Type B pancreatic cell (in vitro differentiated cells): Measurements from ENCODE around the gene MANF. TPM values are rescaled to one million over a fixed set of nuclear protein-coding genes. Genes with fewer than 3 reads are reported as not detected.

Source experiments
- DNase-seq: peaks from one replicate; pipeline ENCODE4 v3.0.0; 2021; ENCODE audit warnings: mixed read lengths; ENCODE audit not compliant: unreplicated experiment; ENCODE audit errors: extremely low spot score
- H3K27ac Mint-ChIP-seq: 2 replicates; pipeline ENCODE4 v1.8.0; 2021; ENCODE audit warnings: mild to moderate bottlenecking, mixed read lengths
- H3K27me3 Mint-ChIP-seq: 2 replicates; pipeline ENCODE4 v1.8.0; 2021; ENCODE audit warnings: mixed read lengths
- H3K36me3 Mint-ChIP-seq: 2 replicates; pipeline ENCODE4 v1.8.0; 2021; ENCODE audit warnings: mixed read lengths
- H3K4me1 Mint-ChIP-seq: one replicate; pipeline ENCODE4 v1.8.0; 2021; ENCODE audit warnings: mixed read lengths; ENCODE audit not compliant: unreplicated experiment
- H3K4me3 Mint-ChIP-seq: 2 replicates; pipeline ENCODE4 v1.8.0; 2021; ENCODE audit warnings: mild to moderate bottlenecking, mixed read lengths
- H3K9me3 Mint-ChIP-seq: 2 replicates; pipeline ENCODE4 v1.8.0; 2021; ENCODE audit warnings: mixed read lengths
- total RNA-seq: library from RNA; stranded (reverse); gene quantifications from 2 replicates; pipeline ENCODE4 v1.2.1, GENCODE V29; 2021; ENCODE audit warnings: low replicate concordance
- TF ChIP-seq, protein P1 (sequence below): fragments of 200-600 bp; sonication (generic); conservative IDR thresholded peaks from 2 replicates; pipeline ENCODE4 v1.5.0; 2021; ENCODE audit warnings: antibody characterized with exemption, mild to moderate bottlenecking

Gene MANF
- total RNA-seq, 1 donor from 2014 or later = 139 TPM

DNA sequence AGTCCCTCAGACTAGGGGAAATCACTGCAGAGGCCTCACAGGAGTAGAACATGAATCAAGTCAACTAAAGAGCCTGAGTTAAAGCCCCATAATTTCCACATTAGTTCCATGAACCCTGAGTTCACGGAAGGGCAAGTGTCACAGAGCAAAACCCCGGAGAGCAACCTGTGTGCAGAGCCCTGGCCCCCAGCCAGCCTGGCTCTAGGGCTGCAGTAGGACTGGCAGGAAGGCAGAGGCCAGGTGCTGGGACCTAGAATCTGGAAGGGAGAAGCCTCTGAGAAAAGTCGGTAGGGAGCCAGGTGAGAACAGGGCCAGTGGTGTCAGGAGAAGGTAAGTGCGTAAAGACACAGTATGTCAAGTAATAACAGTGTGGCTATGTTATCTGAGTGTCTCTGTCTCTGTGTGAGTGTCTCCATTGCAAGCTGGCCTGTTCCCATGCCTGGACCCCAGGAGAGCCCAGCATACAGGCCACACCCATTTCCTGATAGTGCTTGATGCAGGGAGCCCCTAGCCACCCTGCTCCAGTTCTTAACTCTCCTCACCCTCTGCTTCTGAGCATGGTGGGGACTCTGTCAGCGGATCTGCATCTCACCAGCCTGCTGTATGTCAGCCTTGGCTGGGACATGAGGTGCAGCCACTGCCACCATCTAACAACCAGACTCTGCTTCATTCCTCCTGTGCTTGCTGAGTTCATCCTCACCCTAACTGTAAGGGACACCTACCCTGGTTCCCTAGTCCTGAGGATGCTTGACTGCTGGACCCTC lies 11.3 kb upstream of the MANF start:
- no peak for DNase-seq
- no peak overlapping the region for H3K4me3 Mint-ChIP-seq
- no peaks in the 10 kb centered on the region for H3K9me3 Mint-ChIP-seq
- TF ChIP-seq, protein P1, sequence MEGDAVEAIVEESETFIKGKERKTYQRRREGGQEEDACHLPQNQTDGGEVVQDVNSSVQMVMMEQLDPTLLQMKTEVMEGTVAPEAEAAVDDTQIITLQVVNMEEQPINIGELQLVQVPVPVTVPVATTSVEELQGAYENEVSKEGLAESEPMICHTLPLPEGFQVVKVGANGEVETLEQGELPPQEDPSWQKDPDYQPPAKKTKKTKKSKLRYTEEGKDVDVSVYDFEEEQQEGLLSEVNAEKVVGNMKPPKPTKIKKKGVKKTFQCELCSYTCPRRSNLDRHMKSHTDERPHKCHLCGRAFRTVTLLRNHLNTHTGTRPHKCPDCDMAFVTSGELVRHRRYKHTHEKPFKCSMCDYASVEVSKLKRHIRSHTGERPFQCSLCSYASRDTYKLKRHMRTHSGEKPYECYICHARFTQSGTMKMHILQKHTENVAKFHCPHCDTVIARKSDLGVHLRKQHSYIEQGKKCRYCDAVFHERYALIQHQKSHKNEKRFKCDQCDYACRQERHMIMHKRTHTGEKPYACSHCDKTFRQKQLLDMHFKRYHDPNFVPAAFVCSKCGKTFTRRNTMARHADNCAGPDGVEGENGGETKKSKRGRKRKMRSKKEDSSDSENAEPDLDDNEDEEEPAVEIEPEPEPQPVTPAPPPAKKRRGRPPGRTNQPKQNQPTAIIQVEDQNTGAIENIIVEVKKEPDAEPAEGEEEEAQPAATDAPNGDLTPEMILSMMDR = no peak
- H3K36me3 Mint-ChIP-seq = no peaks in the 10 kb centered on the region
- H3K27ac Mint-ChIP-seq = no peak overlapping the region
- no peaks in the 10 kb centered on the region for H3K4me1 Mint-ChIP-seq
- H3K27me3 Mint-ChIP-seq = no peaks in the 10 kb centered on the region

DNA sequence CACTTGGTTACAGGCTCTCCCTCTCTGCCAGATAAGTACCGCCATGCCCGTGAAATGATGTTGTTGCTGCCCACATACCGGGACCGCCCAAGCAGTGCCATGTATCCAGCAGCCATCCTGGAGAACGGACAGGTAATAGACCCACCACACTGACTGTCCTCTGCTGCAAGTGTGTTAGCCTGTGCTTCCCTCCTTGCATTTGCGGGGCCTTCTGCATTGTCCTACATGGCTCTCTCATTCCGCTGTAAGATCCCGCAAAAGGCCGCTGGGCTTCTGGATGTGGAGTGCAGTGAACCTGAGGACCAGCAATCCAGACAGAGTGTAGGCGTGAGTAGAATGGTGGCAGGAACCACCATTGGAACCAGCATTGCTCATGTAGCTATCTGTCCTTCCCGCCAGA lies 10.6 kb upstream of the MANF start:
- Mint-ChIP-seq H3K36me3 (no peaks in the 10 kb centered on the region), H3K27ac (no peak overlapping the region), H3K4me1 (no peaks in the 10 kb centered on the region), H3K4me3 (no peak overlapping the region), H3K9me3 (no peaks in the 10 kb centered on the region), H3K27me3 (no peaks in the 10 kb centered on the region)
- no peak for DNase-seq
- TF ChIP-seq, protein P1 = no peak

DNA sequence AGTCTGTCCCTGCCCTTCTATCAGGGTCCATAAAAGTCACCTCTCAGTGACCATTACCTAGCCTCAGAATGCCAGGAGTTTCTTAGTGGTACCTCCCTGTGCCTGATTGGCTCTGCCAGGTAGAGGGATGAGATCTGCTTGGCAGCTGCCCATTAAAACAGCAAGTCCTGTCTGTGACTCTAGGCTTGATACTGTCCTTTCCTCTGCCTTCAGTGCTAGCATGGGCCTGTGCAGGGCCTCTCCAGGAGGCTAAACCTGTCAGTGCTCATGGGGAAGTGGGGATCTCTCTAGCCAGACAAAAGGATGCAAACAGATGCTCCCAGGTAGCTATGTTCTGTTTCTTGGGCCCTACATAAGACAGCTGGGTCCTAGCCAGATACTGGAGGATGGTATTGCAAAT lies 10.0 kb upstream of the MANF start:
- H3K4me1 Mint-ChIP-seq = no peaks in the 10 kb centered on the region
- H3K9me3 Mint-ChIP-seq = no peaks in the 10 kb centered on the region
- no peaks in the 10 kb centered on the region for H3K27me3 Mint-ChIP-seq
- H3K4me3 Mint-ChIP-seq = no peak overlapping the region
- no peaks in the 10 kb centered on the region for H3K36me3 Mint-ChIP-seq
- DNase-seq = no peak
- TF ChIP-seq, protein P1 = no peak
- no peak overlapping the region for H3K27ac Mint-ChIP-seq

DNA sequence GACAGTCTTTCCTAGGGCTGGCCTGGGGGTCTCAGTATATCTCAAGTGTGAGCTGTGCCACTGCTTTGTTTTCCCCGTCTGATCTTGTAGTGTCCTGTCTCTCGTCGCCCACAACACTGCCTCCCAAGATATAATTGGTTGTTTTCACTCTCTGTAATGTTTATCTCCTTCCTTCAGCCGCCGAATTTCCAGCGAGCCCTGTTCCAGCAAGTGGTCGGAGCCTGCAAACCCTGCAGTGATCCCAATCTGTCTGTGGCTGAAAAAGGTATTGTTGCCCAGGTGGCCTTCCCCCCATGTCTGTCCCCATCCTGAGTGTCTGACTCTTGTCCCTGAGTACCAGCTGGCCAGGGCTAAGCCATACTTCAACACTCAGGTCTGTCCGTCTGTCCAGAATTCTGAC lies 9.5 kb upstream of the MANF start:
- Mint-ChIP-seq H3K4me1 (no peaks in the 10 kb centered on the region), H3K27ac (no peak overlapping the region), H3K4me3 (no peak overlapping the region), H3K36me3 (no peaks in the 10 kb centered on the region), H3K27me3 (no peaks in the 10 kb centered on the region), H3K9me3 (no peaks in the 10 kb centered on the region)
- TF ChIP-seq, protein P1 = no peak
- no peak for DNase-seq

DNA sequence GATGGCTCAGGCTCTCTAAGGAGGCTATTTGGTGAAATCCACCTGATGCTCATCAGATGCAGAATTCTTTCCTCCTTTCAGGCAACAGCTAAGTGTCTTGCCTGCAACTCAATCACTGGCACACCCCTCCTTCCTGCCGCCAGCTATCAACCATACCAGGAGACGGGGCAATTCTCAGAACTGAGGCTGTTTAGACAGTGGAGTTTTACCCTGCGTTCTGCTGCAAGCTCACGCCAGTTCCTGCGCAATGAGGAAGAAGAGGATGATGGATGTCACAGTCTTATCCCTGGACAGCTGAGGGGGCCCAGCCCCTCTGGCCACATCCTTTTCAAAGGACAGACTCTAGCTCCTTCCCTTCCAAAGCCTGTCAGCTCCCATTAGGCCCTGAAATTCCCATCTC lies 7.0 kb upstream of the MANF start:
- no peaks in the 10 kb centered on the region for H3K36me3 Mint-ChIP-seq
- no peak overlapping the region for H3K4me3 Mint-ChIP-seq
- H3K9me3 Mint-ChIP-seq = no peaks in the 10 kb centered on the region
- no peak overlapping the region for H3K27ac Mint-ChIP-seq
- H3K27me3 Mint-ChIP-seq = no peaks in the 10 kb centered on the region
- DNase-seq = no peak
- TF ChIP-seq, protein P1 = no peak
- no peaks in the 10 kb centered on the region for H3K4me1 Mint-ChIP-seq
